Measurements from ENCODE around the gene CACNA1I.
"Not testable (repeated sequence)": the region's sequence is repeated elsewhere in the genome, so short reads cannot be mapped to it uniquely, and the experiment has no call there.

GRCh38 chr22:39521106-39521885 lies 49.3 kb upstream of the CACNA1I start:
- TF ChIP-seq, protein P1, sequence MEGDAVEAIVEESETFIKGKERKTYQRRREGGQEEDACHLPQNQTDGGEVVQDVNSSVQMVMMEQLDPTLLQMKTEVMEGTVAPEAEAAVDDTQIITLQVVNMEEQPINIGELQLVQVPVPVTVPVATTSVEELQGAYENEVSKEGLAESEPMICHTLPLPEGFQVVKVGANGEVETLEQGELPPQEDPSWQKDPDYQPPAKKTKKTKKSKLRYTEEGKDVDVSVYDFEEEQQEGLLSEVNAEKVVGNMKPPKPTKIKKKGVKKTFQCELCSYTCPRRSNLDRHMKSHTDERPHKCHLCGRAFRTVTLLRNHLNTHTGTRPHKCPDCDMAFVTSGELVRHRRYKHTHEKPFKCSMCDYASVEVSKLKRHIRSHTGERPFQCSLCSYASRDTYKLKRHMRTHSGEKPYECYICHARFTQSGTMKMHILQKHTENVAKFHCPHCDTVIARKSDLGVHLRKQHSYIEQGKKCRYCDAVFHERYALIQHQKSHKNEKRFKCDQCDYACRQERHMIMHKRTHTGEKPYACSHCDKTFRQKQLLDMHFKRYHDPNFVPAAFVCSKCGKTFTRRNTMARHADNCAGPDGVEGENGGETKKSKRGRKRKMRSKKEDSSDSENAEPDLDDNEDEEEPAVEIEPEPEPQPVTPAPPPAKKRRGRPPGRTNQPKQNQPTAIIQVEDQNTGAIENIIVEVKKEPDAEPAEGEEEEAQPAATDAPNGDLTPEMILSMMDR (conservative IDR thresholded peaks at IDR 0.05; ENCODE audit: low read depth, low read length): not testable (repeated sequence)
- TF ChIP-seq EZH2 (IDR thresholded peaks at IDR 0.05; ENCODE audit: borderline replicate concordance, low read depth, low read length, poor library complexity, severe bottlenecking): not testable (repeated sequence)
